SK-N-SH treated with all-trans-retinoic acid at 6 μM for 48 hours (cell line): ENCODE data around the gene CCDC188.

Experiments used
- PATZ1 ChIP-seq: fragments of 250-450 bp; sonication (Bioruptor Pico); IDR thresholded peaks from 2 replicates; pipeline ENCODE4 v1.8.0; 2020; ENCODE audit warnings: mild to moderate bottlenecking, moderate library complexity, borderline replicate concordance
- RARB ChIP-seq: fragments of 250-450 bp; sonication (Bioruptor Pico); IDR thresholded peaks from 2 replicates; pipeline ENCODE4 v1.8.0; 2021; ENCODE audit warnings: mild to moderate bottlenecking, moderate library complexity

- TF ChIP-seq PATZ1 (CRISPR knock-in tag) (no peak), RARB (CRISPR knock-in tag) (no peak)
These were observed 16.8 kb downstream of the CCDC188 start for GRCh38 chr22:20133930-20134549.
